ENCODE measurements around the gene AP1AR.
"Not testable (repeated sequence)": the region's sequence is repeated elsewhere in the genome, so short reads cannot be mapped to it uniquely, and the experiment has no call there.

AP1AR gene

GRCh38 chr4:112201915-112202505 lies 29.6 kb upstream of the AP1AR start:
- no peak overlapping the region for H3K4me3 ChIP-seq (ENCODE audit: low read depth, low read length)
- DNase-seq (ENCODE audit: low read depth): no peak
- TF ChIP-seq POLR2A (IDR thresholded peaks at IDR 0.05; ENCODE audit: extremely low read depth, insufficient read length): no peak
- no peak for TF ChIP-seq MAX (IDR thresholded peaks at IDR 0.05; ENCODE audit: low read depth, low read length)
- no peak for TF ChIP-seq CTCF (IDR thresholded peaks at IDR 0.05; ENCODE audit: low read depth, low read length)
- no peak for TF ChIP-seq MYC (IDR thresholded peaks at IDR 0.05; ENCODE audit: low read depth, low read length)

GRCh38 chr4:112203593-112203992 lies 28.0 kb upstream of the AP1AR start:
- DNase-seq (ENCODE audit: low read depth): no peak
- TF ChIP-seq CTCF (IDR thresholded peaks at IDR 0.05; ENCODE audit: low read depth, low read length) (no peak), MYC (IDR thresholded peaks at IDR 0.05; ENCODE audit: low read depth, low read length) (no peak), POLR2A (IDR thresholded peaks at IDR 0.05; ENCODE audit: extremely low read depth, insufficient read length) (no peak), MAX (IDR thresholded peaks at IDR 0.05; ENCODE audit: low read depth, low read length) (no peak)
- no peak overlapping the region for H3K4me3 ChIP-seq (ENCODE audit: low read depth, low read length)

GRCh38 chr4:112206431-112206830 lies 25.2 kb upstream of the AP1AR start:
- H3K4me3 ChIP-seq (ENCODE audit: low read depth, low read length): no peak overlapping the region
- TF ChIP-seq POLR2A (IDR thresholded peaks at IDR 0.05; ENCODE audit: extremely low read depth, insufficient read length) (no peak), MYC (IDR thresholded peaks at IDR 0.05; ENCODE audit: low read depth, low read length) (no peak), MAX (IDR thresholded peaks at IDR 0.05; ENCODE audit: low read depth, low read length) (no peak), CTCF (IDR thresholded peaks at IDR 0.05; ENCODE audit: low read depth, low read length) (no peak)
- no peak for DNase-seq (ENCODE audit: low read depth)

- not testable (repeated sequence) for H3K4me3 ChIP-seq (ENCODE audit: low read depth, low read length); DNase-seq (ENCODE audit: low read depth)
Measured at GRCh38 chr4:112208137-112209095, 23.2 kb upstream of the AP1AR start.

- H3K4me3 ChIP-seq (ENCODE audit: low read depth, low read length): no peak overlapping the region
- no peak for TF ChIP-seq POLR2A (IDR thresholded peaks at IDR 0.05; ENCODE audit: extremely low read depth, insufficient read length)
- TF ChIP-seq CTCF (IDR thresholded peaks at IDR 0.05; ENCODE audit: low read depth, low read length): no peak
- no peak for TF ChIP-seq MAX (IDR thresholded peaks at IDR 0.05; ENCODE audit: low read depth, low read length)
- TF ChIP-seq MYC (IDR thresholded peaks at IDR 0.05; ENCODE audit: low read depth, low read length): no peak
- no peak for DNase-seq (ENCODE audit: low read depth)
Measured at GRCh38 chr4:112210777-112211176, 20.8 kb upstream of the AP1AR start.

- TF ChIP-seq POLR2A (IDR thresholded peaks at IDR 0.05; ENCODE audit: extremely low read depth, insufficient read length) (no peak), CTCF (IDR thresholded peaks at IDR 0.05; ENCODE audit: low read depth, low read length) (no peak), MAX (IDR thresholded peaks at IDR 0.05; ENCODE audit: low read depth, low read length) (no peak), MYC (IDR thresholded peaks at IDR 0.05; ENCODE audit: low read depth, low read length) (no peak)
- H3K4me3 ChIP-seq (ENCODE audit: low read depth, low read length): no peak overlapping the region
- peak; percentile 45 for DNase-seq (ENCODE audit: low read depth)
Measured at GRCh38 chr4:112213091-112213490, 18.5 kb upstream of the AP1AR start.
